Stomach smooth muscle (tissue), 2 donors: ENCODE measurements around the gene CDHR5.
A peak's percentile ranks its signal among the peaks of the same experiment; 100 is the strongest.
"Not testable (repeated sequence)": the region's sequence is repeated elsewhere in the genome, so short reads cannot be mapped to it uniquely, and the experiment has no call there.

ENCODE experiments used
- H3K27ac ChIP-seq: one replicate; pipeline ENCODE4 v1.7.0; 2013; ENCODE audit warnings: mild to moderate bottlenecking, low read length, inconsistent platforms
- H3K27me3 ChIP-seq, 2 donors: one replicate each; pipeline ENCODE4 v1.7.0; 2013; ENCODE audit warnings: low read length in 2 of 2; ENCODE audit not compliant: insufficient read depth in 2 of 2, control insufficient read depth in 1 of 2
- H3K36me3 ChIP-seq, 2 donors: one replicate each; pipeline ENCODE4 v1.7.0; 2013; ENCODE audit warnings: low read length in 2 of 2; ENCODE audit not compliant: control insufficient read depth in 2 of 2, insufficient read depth in 2 of 2
- H3K4me1 ChIP-seq: one replicate; pipeline ENCODE4 v1.7.0; 2013; ENCODE audit warnings: low read length; ENCODE audit not compliant: control insufficient read depth, insufficient read depth
- H3K4me3 ChIP-seq, 2 donors: one replicate each; pipeline ENCODE4 v1.7.0; 2013; ENCODE audit warnings: low read length in 2 of 2
- H3K9ac ChIP-seq, 2 donors: one replicate each; pipeline ENCODE4 v1.7.0; 2013; ENCODE audit warnings: low read length in 2 of 2, mild to moderate bottlenecking in 1 of 2
- H3K9me3 ChIP-seq, 2 donors: one replicate each; pipeline ENCODE4 v1.7.0; 2013; ENCODE audit warnings: low read length in 2 of 2; ENCODE audit not compliant: control insufficient read depth in 2 of 2
- donor health status: healthy.
- donor health status: Pancreatic carcinoma.

Gene CDHR5

GRCh38 chr11:581342-581741, 43.4 kb downstream of the CDHR5 start:
- H3K36me3 ChIP-seq: peaks cover 14 to 17% of the 10 kb centered on the region in 2 donors
- H3K4me3 ChIP-seq: no peak overlapping the region
- no peaks in the 10 kb centered on the region for H3K27me3 ChIP-seq
- H3K27ac ChIP-seq: no peak overlapping the region
- no peaks in the 10 kb centered on the region for H3K9me3 ChIP-seq
- H3K9ac ChIP-seq: no peak overlapping the region
- peaks cover 41% of the 10 kb centered on the region for H3K4me1 ChIP-seq

- Histone ChIP-seq H3K27me3 (peaks cover 0 to under 1% of the 10 kb centered on the region in 2 donors), H3K4me1 (peaks cover 47% of the 10 kb centered on the region), H3K36me3 (peaks cover 12 to 14% of the 10 kb centered on the region in 2 donors), H3K9me3 (no peaks in the 10 kb centered on the region), H3K27ac (no peak overlapping the region), H3K9ac (peak overlapping the region in 1 of 2 donors; percentile 33), H3K4me3 (no peak overlapping the region)
Observed at GRCh38 chr11:579830-580601, 44.7 kb downstream of the CDHR5 start.

GRCh38 chr11:578276-579035, 46.3 kb downstream of the CDHR5 start:
- peaks cover 51% of the 10 kb centered on the region for H3K4me1 ChIP-seq
- H3K36me3 ChIP-seq: peaks cover 6 to 7% of the 10 kb centered on the region in 2 donors
- peaks cover 0 to 2% of the 10 kb centered on the region in 2 donors for H3K27me3 ChIP-seq
- H3K4me3 ChIP-seq: peak overlapping the region; percentile 95 to 96
- H3K27ac ChIP-seq: no peak overlapping the region
- no peak overlapping the region for H3K9ac ChIP-seq
- no peaks in the 10 kb centered on the region for H3K9me3 ChIP-seq

- Histone ChIP-seq H3K36me3 (peaks cover 4% of the 10 kb centered on the region in 2 donors), H3K9me3 (no peaks in the 10 kb centered on the region), H3K27me3 (peaks cover 0 to 2% of the 10 kb centered on the region in 2 donors), H3K4me1 (peaks cover 51% of the 10 kb centered on the region), H3K4me3 (peak overlapping the region; percentile 95 to 96), H3K9ac (peak overlapping the region; percentile 89 to 94), H3K27ac (no peak overlapping the region)
Observed at GRCh38 chr11:577611-577894, 47.2 kb downstream of the CDHR5 start.

GRCh38 chr11:576811-577610, 47.7 kb downstream of the CDHR5 start:
- Histone ChIP-seq H3K4me3 (peak overlapping the region; percentile 95 to 96), H3K27me3 (peaks cover 0 to 2% of the 10 kb centered on the region in 2 donors), H3K9ac (peak overlapping the region; percentile 89 to 94), H3K4me1 (peaks cover 51% of the 10 kb centered on the region), H3K36me3 (peaks cover 4% of the 10 kb centered on the region in 2 donors), H3K9me3 (no peaks in the 10 kb centered on the region), H3K27ac (peak overlapping the region; percentile 49)

- Histone ChIP-seq H3K4me1 (peaks cover 45% of the 10 kb centered on the region), H3K27ac (peak within 1 kb of the TSS; percentile 86), H3K9me3 (no peaks in the 10 kb centered on the region), H3K4me3 (peak within 1 kb of the TSS; percentile 95 to 96), H3K36me3 (no peaks in the 10 kb centered on the region), H3K9ac (peak within 1 kb of the TSS; percentile 89 to 94), H3K27me3 (peaks cover 0 to 2% of the 10 kb centered on the region in 2 donors)
Observed at GRCh38 chr11:575996-576768, 48.6 kb downstream of the CDHR5 start, which contains the start of gene PHRF1. PHRF1 (plus strand) TSS chr11:576470; CDS start chr11:581513, 5,043 bp downstream.

GRCh38 chr11:575313-575995, 49.3 kb downstream of the CDHR5 start:
- Histone ChIP-seq H3K27ac (no peak overlapping the region), H3K9me3 (no peaks in the 10 kb centered on the region), H3K36me3 (no peaks in the 10 kb centered on the region), H3K27me3 (peaks cover 0 to 2% of the 10 kb centered on the region in 2 donors), H3K9ac (no peak overlapping the region), H3K4me3 (peak overlapping the region; percentile 56 to 75), H3K4me1 (peaks cover 45% of the 10 kb centered on the region)

- no peak overlapping the region for H3K9ac ChIP-seq
Observed at GRCh38 chr11:574632-575312, 50.0 kb downstream of the CDHR5 start.

GRCh38 chr11:574031-574570, 50.7 kb downstream of the CDHR5 start:
- H3K4me3 ChIP-seq, H3K27ac ChIP-seq: not testable (repeated sequence)

More at GRCh38 chr11:574632-575312, 50.0 kb downstream of the CDHR5 start:
- H3K4me1 ChIP-seq: peaks cover 38% of the 10 kb centered on the region
- H3K27me3 ChIP-seq: peaks cover 0 to 2% of the 10 kb centered on the region in 2 donors
- H3K4me3 ChIP-seq: peak overlapping the region; percentile 56 to 75
- H3K36me3 ChIP-seq: no peaks in the 10 kb centered on the region
- H3K9me3 ChIP-seq: no peaks in the 10 kb centered on the region
- H3K27ac ChIP-seq: no peak overlapping the region

More at GRCh38 chr11:574031-574570, 50.7 kb downstream of the CDHR5 start:
- not testable (repeated sequence) for H3K27me3 ChIP-seq, H3K9ac ChIP-seq, H3K36me3 ChIP-seq, H3K9me3 ChIP-seq
- peaks cover 38% of the 10 kb centered on the region for H3K4me1 ChIP-seq
